ENCODE measurements around the gene APBA3.

Gene APBA3

GRCh38 chr19:3745363-3746045 lies 16.0 kb downstream of the APBA3 start:
- no peak for DNase-seq

GRCh38 chr19:3743486-3743885 lies 18.0 kb downstream of the APBA3 start:
- peak; percentile 24 for DNase-seq

- no peak for DNase-seq
Observed at GRCh38 chr19:3740431-3740830, 21.1 kb downstream of the APBA3 start.

GRCh38 chr19:3738477-3739220 lies 22.8 kb downstream of the APBA3 start:
- no peak for DNase-seq

GRCh38 chr19:3737487-3738205 lies 23.8 kb downstream of the APBA3 start:
- DNase-seq = no peak

GRCh38 chr19:3736106-3736724 lies 25.3 kb downstream of the APBA3 start:
- DNase-seq = no peak

GRCh38 chr19:3734310-3734600 lies 27.2 kb downstream of the APBA3 start:
- no peak for DNase-seq

- no peak for DNase-seq
Observed at GRCh38 chr19:3733549-3734309, 27.8 kb downstream of the APBA3 start.

- DNase-seq = no peak
Observed at GRCh38 chr19:3732108-3732507, 29.4 kb downstream of the APBA3 start.

- no peak for DNase-seq
Observed at GRCh38 chr19:3730457-3730958, 31.0 kb downstream of the APBA3 start.

- no peak for DNase-seq
Observed at GRCh38 chr19:3725640-3726310, 35.7 kb downstream of the APBA3 start.

GRCh38 chr19:3725121-3725520 lies 36.4 kb downstream of the APBA3 start:
- no peak for DNase-seq

- no peak for DNase-seq
Observed at GRCh38 chr19:3723883-3724282, 37.6 kb downstream of the APBA3 start.

- no peak for DNase-seq
Observed at GRCh38 chr19:3723110-3723488, 38.4 kb downstream of the APBA3 start.

GRCh38 chr19:3722443-3723109 lies 38.9 kb downstream of the APBA3 start:
- no peak for DNase-seq

- DNase-seq = no peak
Observed at GRCh38 chr19:3721887-3722442, 39.5 kb downstream of the APBA3 start.

- DNase-seq = peak; percentile 76
Observed at GRCh38 chr19:3721131-3721886, 40.2 kb downstream of the APBA3 start.

- no peak for DNase-seq
Observed at GRCh38 chr19:3720349-3720917, 41.1 kb downstream of the APBA3 start.

GRCh38 chr19:3719868-3720267 lies 41.6 kb downstream of the APBA3 start:
- DNase-seq = no peak

- DNase-seq = no peak
Observed at GRCh38 chr19:3716147-3716668, 45.3 kb downstream of the APBA3 start.
